ENCODE measurements around the gene TCF12.

The TCF12 gene

DNA sequence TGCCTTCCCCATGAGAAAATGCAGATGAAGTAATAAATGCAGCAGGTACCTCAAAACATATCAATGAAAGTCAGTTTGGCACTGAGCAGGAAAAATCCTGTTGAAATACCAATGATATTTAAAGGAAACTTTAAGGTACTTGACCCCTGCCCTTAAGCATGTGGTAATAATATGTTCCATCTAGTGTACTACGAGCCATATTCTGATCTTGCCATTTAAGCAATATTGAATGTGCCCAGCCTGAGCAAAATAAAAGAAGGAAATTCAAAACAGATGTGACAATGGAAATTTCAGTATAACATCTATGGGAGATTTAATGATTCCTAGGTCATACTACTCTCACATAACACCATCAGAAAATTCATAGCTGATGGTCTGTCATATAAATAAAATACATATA is 266.1 kb downstream of the TCF12 start:
- DNase-seq = no peak

DNA sequence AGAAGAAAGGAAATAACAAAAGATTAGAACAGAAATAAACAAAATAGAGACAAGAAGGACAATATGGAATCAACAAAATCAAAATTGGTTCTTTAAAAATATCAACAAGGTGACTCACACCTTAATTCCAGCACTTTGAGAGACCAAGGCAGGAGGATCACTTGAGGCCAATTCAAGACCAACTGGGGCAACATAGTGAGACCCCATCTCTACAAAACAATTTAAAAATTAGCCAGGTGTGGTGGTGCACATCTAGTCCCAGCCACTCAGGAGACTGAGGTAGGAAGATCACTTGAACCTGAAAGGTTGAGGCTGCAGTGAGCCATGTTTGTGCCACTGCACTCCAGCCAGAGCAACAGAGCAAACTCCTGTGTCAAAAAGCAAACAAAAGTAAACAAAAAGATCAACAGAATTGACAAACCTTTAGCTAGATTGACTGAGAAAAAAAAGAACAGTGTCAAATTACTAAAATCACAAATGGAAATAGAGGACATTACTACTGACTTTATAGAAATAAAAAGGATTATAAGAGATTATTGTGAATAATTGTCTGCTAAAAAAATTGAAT is 267.1 kb downstream of the TCF12 start:
- no peak for DNase-seq

DNA sequence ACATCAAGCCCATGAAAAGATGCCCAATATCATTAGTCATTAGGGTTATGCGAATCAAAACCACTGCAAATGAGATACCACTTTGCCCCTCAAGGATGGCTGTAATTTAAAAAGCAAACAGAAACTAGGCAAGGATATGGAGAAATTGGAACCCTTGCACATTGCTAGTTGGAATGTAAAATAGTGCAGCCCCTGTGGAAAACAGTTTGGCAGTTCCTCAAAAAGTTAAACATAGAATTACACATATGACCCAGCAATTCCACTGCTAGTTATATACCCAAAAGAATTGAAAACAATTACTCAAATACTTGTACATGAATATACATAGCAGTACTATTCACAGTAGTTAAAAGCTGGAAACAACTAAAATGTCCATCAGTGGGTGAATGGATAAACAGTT is 271.0 kb downstream of the TCF12 start:
- DNase-seq = no peak

DNA sequence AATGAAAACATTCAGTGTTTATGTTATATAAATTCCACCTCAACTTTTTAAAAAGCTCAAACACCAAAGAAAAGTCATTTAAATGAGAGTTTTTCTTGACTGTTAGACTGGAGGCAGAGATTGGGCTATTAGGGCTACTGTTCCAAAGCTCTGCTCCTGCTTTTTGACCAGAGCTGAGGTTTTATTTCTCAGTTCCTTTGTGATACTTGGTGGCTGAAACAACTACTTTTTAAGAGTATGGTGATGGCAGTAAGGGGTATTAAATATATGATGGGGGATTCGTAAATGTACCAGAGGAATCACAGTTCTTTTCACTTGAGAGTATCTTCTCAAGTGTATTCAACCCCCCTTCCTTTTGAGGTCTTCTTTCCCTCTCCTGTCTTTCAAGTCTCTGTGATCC is 271.8 kb downstream of the TCF12 start:
- no peak for DNase-seq

DNA sequence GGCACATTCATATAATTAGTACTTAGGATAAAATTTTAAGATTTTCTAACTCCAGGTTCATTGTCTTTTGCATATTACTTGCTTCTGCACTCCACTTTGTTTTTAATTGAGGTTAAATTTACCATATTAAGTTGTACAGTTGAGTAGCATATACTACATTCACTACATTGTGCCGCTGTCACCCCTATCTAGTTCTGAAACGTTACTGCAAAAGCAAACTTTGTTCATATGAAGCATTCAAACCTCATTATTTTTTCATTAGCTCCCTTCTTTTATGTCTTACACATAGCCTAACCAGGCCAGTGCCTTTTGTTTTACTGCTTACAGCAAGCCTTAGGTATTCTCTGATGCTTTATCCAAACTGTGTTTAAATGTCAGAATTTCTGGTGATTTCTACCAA is 274.7 kb downstream of the TCF12 start:
- DNase-seq = no peak

DNA sequence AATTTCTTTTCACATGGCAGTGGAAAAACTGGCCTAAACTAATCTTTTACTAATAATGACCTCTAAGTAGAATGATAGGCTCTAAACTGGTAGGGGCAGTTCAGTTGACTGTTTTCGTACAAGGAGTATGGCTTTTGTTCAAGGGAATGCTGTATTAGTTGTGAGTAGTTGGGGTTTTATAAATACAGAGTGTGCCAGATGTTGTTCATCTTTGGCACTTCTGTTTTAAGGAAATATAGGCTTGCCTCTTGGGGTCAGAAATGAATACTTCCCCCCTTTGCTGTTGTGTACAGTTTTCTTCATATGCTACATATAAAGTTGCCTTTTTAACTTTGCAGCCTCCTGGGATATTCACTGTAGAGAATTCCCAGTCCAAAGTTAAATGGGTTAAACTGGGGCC is 276.9 kb downstream of the TCF12 start:
- DNase-seq = no peak

DNA sequence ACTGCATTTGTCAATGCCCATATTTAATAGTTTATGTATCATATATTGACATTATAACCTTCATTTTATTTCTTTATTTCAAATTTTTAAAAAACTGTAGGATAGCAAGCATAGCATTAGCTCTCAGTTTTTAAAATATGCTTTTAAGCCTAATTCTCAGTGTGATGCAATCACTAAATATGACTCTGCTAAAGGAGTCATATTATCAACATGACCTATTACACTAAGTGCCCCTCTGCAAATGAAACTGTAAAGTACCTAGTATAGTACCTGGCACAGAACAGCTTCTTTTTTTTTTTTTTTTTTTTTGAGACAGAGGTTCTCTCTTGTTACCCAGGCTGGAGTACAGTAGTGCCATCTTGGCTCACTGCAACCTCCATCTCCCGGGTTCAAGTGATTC is 278.4 kb downstream of the TCF12 start:
- no peak for DNase-seq

DNA sequence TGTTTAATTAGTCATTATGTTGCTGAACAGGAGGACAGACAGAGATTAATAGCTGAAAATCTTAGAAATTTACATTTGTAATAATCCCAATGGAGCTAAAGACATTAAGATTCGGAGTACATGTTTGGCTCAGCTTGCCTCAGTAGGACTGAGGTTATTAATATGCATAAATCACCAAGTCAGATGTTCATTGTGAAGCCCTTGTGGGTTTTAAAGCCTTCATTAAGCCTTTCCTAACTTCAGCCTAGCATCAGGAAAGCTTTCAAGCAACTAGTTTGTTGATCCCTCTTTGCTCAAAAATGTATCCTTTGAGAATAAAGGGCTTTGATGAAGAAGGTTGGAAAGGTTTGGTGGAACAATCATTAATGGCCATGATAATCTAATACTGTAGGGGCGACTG is 279.7 kb downstream of the TCF12 start:
- DNase-seq = no peak

DNA sequence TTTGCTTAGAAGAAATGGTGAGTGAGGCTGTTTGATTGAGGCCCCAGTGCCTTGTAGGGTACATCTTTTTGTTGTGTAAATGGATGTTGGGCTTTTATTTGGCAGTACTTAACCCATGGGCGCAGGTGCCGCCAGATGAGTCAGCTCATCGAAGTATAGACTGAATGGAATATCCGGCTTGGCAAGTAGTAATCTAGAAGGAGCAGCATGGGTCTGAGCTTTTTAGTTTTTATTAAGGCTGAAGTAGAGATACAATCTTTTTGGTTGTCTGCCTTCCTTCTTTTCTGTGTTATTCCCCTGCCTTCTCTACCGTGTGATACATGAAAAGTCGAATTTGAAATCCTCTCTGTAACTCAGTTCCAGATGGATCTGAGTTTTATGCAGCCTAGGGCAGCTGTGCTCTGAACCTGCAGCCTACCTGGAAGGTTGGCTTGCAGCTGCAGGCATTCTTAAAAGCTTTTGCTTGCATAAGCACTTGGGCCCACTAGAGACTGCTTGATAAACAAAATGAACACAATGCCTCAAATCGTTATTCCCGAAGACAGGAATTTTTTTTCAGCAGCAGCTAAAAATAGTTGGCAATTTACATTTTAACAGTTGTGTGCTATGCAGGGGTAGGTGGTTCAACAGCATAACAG is 280.3 kb downstream of the TCF12 start:
- no peak for DNase-seq

DNA sequence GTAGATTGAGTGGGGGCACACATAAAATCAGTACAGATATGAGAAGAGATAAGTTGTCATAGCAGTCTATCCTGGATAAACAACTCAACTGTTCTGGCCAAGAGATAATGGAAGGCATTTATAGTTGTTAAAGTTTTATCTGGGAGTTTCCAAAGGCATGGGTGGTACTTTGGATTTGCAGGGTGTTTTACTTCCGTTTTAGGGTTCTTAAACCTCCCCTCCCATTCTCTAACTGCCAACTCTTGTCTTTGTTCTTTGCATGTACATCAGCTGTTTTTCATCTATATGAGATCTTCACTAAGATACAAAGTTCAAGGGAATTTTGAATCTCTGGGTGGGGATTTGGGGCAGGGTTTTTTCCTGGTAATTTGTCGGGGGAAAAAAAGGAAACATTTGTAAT is 283.1 kb downstream of the TCF12 start:
- no peak for DNase-seq

DNA sequence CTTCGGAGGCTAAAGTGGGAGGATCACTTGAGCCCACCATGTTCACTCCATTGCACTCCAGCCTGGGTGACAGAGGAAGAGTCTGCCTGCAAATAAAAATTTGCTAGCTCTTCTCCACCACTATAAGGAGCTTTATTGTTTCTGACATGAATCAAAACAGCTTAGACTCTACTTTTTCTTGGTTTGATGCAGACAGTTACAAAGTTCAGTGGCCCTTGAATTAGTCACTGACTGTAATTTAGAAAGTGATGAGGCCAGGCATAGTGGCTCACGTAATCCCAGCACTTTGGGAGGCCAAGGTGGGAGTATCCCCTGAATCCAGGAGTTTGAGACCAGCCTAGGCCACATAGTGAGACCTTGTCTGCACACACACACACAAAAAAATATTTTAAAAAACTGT is 285.5 kb downstream of the TCF12 start:
- no peak for DNase-seq

DNA sequence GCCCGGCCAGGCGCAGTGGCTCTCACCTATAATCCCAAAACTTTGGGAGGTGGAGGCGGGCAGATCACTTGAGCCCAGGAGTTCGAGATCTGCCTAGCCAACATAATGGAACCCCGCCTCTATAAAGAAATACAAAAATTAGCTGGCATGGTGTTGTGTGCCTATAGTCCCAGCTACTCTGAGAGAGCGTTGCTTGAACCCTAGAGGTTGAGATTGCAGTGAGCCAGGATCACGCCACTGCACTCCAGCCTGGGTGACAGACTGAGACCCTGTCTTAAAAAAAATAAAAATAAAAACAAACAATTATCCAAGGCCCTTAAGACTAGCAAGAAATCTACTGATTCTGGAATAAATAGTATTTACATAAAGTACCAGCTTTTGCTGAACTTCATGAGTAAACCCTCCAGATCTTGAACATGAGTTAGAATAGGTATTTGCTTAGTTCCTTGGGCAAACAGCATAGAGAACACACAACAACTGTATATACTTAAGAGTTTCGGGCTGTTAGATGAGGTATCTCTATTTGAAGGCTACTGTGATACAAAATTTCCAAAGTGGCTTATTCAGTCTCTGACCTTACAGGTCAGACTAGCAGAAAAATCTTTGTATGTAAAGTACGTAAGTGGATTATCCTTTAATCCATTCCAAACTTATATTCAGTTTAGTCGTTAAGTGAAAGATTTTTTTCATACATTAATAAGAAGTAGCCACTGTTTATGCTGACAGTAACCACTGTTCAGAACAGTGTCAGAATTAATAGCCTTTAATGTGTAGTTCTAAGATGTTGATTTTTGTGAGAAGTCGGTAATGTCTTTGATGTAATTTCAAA is 286.8 kb downstream of the TCF12 start:
- DNase-seq = no peak

DNA sequence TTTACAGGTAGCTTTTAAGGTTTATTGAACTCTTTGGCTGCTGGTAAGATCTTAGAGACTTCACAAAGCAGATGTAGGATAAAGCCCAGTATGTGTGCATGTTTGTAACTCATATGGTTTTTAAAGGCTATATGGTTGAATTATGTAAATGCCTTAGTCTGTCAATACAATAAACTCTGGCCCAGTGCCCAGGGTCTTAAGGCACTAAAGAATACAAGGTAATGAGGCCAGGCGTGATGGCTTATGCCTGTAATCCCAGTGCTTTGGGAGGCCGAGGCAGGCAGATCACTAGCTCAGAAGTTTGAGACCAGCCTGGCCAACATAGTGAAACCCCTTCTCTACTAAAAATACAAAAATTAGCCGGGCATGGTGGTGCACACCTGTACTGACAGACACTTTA is 287.6 kb downstream of the TCF12 start:
- no peak for DNase-seq

DNA sequence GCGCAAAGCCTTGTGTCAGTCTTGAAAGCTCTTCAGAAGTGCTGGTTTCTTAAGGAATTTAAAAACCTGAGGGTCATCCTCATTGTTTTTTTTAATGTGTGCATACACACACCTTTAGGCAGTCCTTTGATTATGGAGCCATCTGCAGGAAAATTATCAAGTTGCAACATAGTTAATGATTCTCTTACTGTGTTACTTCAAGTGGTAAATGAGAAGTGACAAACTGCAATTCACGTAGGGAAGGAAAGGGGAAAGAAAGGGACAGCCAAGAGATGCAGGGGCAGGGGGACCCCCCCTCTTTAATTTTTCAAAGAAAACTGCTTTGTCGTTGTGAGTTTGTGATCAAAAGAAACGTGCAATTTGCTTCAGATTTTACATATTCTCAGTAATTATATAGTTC is 295.4 kb downstream of the TCF12 start:
- no peak for DNase-seq

DNA sequence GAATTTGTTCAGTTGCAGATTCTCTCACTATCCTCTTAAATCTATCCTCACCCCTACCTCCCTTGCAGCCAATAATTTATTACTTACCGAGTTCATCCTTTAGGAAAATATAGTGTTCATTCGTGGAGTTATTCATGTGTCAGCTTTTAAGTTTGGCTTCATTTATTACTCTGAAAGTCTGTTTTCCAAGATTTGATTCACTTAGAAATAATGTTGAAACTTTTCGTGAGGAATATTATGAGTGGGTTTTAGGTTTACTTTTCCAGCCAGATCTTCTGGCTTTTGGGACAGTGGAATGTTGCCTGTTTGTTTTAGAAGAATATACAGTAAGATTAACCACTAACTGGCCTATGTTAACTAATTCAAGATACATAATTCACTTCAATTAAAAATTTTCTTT is 296.9 kb downstream of the TCF12 start:
- DNase-seq = no peak

DNA sequence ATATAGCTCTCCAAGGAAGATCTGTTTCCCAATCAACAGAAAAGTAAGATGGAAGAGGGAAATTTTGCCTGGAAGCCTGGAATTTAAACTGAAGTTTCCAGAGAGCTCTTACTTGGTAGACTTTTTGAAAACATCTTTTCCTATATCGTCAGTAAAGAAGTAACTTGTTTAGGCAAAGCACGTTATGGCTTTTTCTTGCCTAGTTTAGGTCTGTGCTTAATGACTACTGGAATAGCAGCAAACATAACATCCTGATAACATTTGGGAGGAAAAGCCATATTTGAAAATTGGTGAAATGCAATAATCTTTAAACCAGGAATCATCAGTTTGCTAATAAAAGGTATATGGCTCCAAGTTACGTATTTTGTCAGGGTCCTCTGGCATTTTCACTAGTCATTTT is 297.4 kb downstream of the TCF12 start:
- DNase-seq = no peak

DNA sequence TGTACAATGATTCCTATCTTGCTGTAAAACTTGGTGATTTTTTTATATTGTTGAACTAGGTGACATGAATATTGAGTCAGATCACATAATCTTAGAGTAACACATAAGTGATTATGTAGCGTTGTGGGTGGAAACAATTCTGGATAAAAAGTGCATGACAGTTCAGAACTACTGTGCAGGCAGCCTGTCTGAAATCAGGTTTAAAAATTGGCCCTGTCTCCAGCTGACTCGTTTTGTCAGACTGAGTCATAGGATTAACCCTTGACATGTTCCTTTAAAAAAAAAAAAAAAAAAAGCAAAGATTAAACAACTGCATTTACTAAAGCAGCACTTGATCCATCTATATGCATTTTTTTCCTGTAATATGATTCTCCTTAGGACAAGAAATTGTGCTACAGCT is 297.8 kb downstream of the TCF12 start:
- DNase-seq = no peak

DNA sequence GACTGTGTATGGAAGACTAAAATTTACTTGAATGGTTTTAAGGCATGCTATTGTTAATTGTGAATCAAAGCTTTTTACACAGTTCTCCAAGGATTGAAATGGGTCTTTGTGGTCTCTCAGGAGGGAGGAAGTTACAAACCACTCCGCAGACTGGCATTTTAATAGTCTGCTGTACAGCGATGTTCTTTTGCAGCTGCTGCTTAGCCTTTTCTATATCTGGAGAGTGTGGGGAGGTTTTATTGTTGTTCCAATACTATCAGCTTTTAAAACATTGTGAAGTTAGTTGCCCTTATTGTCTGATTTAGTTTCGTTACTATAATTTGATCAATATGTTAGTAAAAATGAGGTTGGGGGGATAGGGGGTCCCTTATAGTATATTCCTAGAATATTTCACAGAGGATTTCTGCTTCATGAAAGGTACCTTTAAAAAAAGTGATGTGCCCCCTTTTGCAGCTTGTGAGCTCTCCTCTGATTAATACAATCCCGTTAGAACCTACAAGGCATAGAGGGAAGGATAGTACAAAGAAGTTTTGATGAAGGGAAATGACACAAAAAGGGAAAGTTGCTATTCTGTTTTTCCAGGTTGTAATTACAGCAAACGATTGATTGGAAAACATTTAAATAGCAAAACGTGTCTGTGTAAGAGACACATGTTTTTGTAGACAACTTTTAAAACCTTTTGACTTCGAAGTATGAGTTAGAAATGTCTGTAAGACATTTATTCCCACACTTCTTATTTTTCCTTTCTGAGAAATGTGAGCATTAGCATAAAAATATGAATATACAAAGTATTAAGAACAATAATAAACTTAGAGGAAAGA is 299.5 kb downstream of the TCF12 start:
- no peak for DNase-seq

DNA sequence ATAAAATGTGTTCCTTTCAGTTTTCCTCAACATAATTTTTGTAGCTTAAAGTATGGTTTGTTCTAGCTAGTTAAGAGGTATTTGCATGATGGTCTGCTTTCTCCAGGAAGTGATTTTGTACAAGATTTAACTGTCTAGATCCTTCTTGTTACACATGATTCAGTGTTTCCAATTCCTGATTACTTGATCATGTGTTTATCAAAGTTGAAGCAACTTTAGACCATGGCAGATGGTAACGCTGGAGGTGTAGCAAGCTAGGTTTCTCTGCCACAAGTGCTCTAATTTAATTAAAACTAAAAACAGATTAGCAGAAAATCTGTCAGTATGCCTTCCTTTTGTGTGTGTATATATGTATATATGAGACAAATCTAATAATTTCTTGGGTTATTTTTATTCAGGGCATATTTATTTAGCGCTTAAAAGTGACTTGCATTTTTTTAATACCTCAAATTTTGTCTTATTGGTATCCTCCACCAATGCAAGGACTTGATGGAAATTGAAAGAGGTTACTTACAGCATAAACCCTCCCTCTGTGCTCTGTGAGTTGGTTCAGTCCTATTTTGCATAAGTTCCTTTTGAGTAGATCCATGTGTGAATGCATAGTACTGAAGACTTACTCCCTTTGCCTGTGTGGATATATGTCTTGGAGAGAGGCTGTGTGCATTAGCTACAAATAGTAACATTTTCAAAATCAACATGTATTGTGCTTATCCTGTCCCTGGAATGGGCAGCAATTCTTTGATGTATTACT is 300.6 kb downstream of the TCF12 start:
- no peak for DNase-seq

DNA sequence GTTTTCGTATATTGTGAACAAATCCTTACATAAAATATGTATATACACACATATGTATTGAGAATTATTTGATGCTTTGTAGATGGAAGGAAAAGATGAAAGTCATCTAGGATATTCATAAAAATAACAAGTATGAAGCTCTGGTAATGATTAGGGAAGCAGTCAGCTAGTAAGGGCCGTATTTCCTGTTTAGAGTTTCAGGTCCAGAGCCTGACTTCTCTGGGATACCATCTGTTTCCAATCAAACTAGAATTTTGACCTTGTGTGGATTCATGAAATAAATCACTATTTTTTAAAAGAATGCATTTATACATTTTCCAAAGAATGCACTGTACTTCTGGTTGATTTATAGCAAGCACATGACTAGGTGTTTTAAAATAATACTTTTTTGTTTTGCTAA is 301.8 kb downstream of the TCF12 start:
- DNase-seq = no peak

DNA sequence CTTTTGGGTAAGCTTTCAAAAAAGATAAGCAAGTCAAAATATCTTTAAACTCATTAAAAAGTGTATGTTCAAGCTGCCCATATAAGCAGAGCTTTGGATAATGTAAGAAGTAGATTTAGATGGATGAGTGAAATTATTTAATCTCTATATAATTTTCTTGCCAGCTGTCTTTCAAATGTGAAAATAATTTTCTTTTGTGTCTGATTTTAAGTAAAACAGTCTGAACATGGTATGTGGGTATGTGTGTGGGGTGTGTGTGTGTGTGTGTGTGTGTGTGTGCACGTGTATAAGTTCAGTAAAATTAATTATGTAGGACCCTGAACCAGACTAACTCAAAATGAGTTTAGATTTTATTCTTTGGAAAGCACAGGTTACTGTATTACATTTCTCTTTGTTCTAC is 302.7 kb downstream of the TCF12 start:
- no peak for DNase-seq

DNA sequence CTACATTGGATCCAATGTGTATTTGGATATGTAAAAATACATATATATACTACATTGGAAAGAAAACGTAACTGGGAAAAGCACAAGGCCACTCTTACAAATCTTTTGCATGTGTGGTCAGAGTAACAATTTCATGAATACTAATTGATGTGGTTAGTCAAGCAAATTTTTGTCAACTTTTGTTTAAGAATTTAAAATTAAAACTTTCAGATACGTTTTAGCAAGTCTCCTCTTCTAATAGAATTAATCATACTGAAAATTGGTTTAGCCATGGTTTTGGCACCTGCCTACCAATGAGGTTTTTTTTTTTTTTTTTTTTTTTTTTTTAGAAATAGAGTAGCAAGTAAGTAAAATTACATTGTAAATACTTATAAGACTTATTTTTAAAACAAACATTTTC is 304.9 kb downstream of the TCF12 start:
- DNase-seq = no peak

DNA sequence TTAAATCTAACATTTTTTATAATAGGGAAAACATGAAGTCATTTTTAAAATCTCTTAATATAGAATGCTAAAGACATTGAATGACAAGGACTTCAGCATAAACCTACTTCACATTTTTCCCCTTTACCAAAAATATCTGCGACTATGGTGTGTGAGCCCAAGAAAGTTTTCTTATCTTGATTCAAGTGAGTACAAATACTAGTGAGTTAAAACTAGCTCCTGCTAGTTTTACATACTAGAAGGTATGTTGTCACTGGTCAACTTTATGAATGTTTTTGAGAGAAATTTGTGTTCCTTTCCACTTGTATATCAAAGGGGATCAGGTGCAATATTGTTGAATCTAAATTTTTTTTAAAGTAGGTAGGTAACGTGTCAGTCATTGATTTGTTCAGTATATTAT is 305.4 kb downstream of the TCF12 start:
- no peak for DNase-seq
